Subcutaneous abdominal adipose tissue (tissue), 5 donors: ENCODE measurements around the gene AFF1.

ENCODE experiments used
- H3K27ac ChIP-seq: one replicate; pipeline ENCODE4 v1.7.0; 2013; ENCODE audit warnings: low read depth, mild to moderate bottlenecking, inconsistent platforms, low read length, moderate library complexity
- H3K27me3 ChIP-seq, 5 donors: one replicate each; pipeline ENCODE4 v1.7.0; 2013; ENCODE audit warnings: low read length in 5 of 5, inconsistent platforms in 1 of 5; ENCODE audit not compliant: control insufficient read depth in 5 of 5, insufficient read depth in 4 of 5
- H3K36me3 ChIP-seq, 5 donors: one replicate each; pipeline ENCODE4 v1.7.0; 2013; ENCODE audit warnings: low read length in 5 of 5; ENCODE audit not compliant: control insufficient read depth in 5 of 5, insufficient read depth in 5 of 5
- H3K4me1 ChIP-seq, 5 donors: one replicate each; pipeline ENCODE4 v1.7.0; 2013; ENCODE audit warnings: low read length in 5 of 5, mild to moderate bottlenecking in 3 of 5, moderate library complexity in 1 of 5; ENCODE audit not compliant: control insufficient read depth in 5 of 5, insufficient read depth in 5 of 5
- H3K4me3 ChIP-seq, 5 donors: one replicate each; pipeline ENCODE4 v1.7.0; 2013; ENCODE audit warnings: low read length in 5 of 5, low read depth in 1 of 5
- H3K9ac ChIP-seq, 5 donors: one replicate each; pipeline ENCODE4 v1.7.0; 2013; ENCODE audit warnings: low read length in 5 of 5, mild to moderate bottlenecking in 4 of 5, moderate library complexity in 3 of 5
- H3K9me3 ChIP-seq, 5 donors: one replicate each; pipeline ENCODE4 v1.7.0; 2013; ENCODE audit warnings: low read length in 5 of 5; ENCODE audit not compliant: control insufficient read depth in 5 of 5
- donor health status: healthy.
- donor health status: healthy.
- donor health status: healthy.
- donor health status: healthy.
- donor health status: healthy.

The AFF1 gene

DNA sequence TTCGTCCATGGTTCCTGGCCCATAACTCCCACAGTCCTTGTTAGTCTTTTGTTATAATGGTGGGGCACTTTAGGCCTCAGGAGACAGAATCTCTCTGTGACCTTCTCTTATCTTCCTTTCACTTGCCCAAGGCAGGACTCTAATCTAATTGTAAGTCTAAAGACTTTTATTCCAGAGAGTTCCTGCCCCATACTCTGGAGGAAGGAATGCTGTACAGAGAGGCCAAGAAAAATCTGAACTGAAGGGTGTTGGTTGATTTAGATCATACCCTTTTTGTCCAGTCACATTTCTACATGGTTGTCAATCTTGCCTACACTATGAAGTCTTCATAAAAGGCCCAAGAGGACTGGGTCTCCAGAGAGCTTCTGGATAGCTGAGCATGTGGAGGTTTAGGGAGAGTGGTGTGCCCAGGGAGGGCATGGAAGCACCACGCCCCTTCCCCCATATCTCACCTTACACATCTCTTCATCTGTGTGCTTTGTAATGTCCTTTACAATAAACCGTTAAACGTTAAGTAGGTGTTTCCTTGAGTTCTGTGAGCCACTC, 84.5 kb downstream of the AFF1 start:
- peaks cover 6 to 42% (median 36%) of the 10 kb centered on the region in 5 donors for H3K4me1 ChIP-seq
- peak overlapping the region; percentile 32 for H3K27ac ChIP-seq
- H3K36me3 ChIP-seq: no peaks in the 10 kb centered on the region
- H3K9me3 ChIP-seq: no peaks in the 10 kb centered on the region
- no peak overlapping the region for H3K9ac ChIP-seq
- no peaks in the 10 kb centered on the region for H3K27me3 ChIP-seq
- no peak overlapping the region for H3K4me3 ChIP-seq

DNA sequence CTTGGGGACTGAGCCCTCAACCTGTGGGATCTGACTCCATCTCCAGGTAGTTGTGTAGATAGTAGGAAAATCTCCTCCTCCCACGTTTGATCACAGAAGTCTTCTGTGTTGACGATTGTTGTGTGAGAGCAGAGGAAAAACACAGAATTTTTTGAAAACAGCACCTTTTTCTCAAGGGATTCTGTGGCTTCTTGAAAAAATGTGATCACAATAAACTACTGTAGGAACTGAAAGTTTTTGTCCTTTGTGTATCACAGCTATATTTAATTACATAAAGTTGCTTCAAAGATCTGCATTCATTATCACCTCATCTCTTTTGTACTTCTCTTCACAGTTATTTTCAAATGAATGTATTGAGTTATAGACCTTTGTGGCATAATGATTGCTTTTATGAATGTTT, 85.1 kb downstream of the AFF1 start:
- Histone ChIP-seq H3K27ac (no peak overlapping the region), H3K9me3 (no peaks in the 10 kb centered on the region), H3K4me3 (no peak overlapping the region), H3K9ac (no peak overlapping the region), H3K4me1 (peaks cover 6 to 39% (median 33%) of the 10 kb centered on the region in 5 donors), H3K27me3 (no peaks in the 10 kb centered on the region), H3K36me3 (no peaks in the 10 kb centered on the region)

DNA sequence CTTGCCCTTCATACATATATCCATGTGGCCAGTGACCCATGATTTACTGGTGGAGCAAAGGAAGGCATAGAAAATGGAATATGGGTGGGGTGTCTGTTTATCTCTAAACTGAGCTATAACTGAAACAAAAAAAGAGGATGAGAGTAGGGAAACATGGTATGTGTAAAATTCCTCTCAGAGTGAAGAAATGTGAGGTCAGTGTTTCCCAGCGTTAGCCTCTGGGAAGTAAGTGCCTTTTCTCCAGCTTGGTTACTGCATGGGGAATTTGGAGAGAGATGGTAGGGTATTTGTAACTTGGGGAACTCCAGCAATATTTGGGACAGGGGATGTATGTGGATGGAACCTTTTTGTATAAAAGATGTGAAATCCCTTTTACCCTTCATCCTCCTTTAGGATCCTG, 89.4 kb downstream of the AFF1 start:
- Histone ChIP-seq H3K4me1 (peaks cover 6 to 49% (median 46%) of the 10 kb centered on the region in 5 donors), H3K9me3 (no peaks in the 10 kb centered on the region), H3K27me3 (no peaks in the 10 kb centered on the region), H3K36me3 (no peaks in the 10 kb centered on the region), H3K4me3 (no peak overlapping the region), H3K27ac (peak overlapping the region; percentile 35), H3K9ac (peak overlapping the region in 1 of 5 donors; percentile 36)

DNA sequence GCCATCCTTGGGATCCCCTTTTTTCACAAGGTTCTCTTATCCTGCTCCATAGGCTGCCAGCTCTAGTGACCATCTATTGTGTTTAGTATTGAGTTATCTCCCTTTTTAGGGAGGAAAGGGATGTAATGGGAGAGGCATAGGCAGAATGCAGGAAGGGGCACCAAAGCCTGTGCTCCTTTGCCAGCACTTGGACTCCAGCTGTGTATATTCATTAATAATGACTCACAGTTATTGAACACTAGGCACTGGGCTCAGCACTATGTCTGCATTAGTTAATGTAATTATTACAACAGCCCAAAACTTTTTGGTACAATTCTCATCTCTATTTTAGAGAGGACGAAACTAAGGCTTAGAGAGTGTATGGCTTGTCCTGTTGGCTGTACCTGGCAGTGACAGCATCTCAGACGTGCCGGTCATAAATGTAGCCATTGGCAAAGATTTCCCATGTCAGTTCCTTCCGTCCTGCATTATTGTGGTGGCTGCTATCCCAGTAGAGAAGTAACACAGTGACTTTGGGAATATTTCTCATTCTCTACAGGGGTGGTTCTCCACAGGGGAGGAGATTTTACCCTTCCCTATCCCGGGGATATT, 90.3 kb downstream of the AFF1 start:
- Histone ChIP-seq H3K27ac (peak overlapping the region; percentile 35), H3K9me3 (no peaks in the 10 kb centered on the region), H3K4me3 (no peak overlapping the region), H3K27me3 (no peaks in the 10 kb centered on the region), H3K4me1 (peaks cover 11 to 57% (median 52%) of the 10 kb centered on the region in 5 donors), H3K36me3 (no peaks in the 10 kb centered on the region), H3K9ac (no peak overlapping the region)

DNA sequence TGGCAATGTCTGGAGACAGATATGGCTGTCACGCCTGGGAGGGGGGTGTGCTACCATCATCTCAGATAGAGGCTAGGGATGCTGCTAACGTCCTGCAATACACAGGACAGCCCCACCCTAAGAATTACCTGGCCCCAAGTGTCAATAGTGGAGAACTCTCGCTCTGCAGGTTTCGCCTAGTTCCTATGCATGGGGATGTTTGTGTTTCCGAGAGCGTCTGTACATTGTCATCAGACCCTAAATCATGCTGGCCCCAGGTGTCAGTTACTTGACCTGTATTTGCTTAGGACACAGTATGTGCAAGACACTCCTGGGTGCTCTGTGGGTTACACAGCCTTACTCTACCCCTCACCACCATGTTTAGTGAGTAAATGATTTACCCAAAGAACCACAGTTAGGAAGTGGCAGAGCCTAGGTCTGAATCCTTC, 90.8 kb downstream of the AFF1 start:
- no peak overlapping the region for H3K4me3 ChIP-seq
- H3K9me3 ChIP-seq: no peaks in the 10 kb centered on the region
- H3K27me3 ChIP-seq: no peaks in the 10 kb centered on the region
- H3K27ac ChIP-seq: peak overlapping the region; percentile 35
- H3K9ac ChIP-seq: no peak overlapping the region
- no peaks in the 10 kb centered on the region for H3K36me3 ChIP-seq
- H3K4me1 ChIP-seq: peaks cover 11 to 62% (median 57%) of the 10 kb centered on the region in 5 donors

DNA sequence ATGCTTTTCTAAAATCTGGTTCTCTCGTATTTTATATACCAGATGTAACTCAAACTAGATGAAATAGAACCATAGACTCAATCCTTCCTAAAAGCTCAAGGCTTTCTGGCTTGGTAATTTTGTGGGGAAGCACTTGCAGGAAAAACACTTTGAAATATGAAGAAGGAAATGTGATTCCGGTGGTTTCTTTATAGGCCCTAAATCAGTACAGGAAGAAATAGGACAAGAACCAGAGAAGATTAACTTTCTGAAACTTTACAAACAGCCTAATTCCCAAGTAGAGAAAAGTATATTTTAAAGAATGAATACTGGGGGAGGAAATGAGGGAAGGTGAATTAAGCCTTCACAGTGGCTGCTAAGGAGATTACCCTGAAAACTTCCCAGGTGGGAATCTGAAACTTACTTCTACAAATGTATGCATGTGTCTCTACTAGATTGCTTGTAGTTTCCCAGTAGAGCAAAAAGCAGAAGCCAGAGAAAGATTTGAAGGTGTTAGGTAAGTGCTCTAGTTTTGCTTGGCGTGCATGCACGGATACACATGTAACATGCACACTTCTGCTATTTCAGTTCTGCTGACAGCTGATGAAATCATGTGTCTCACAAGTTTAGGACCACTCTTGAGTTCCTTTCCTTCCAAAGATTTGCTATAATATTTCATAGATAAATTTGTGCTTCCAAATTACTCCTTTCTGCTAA, 92.1 kb downstream of the AFF1 start:
- H3K27me3 ChIP-seq: no peaks in the 10 kb centered on the region
- H3K4me1 ChIP-seq: peaks cover 14 to 75% (median 70%) of the 10 kb centered on the region in 5 donors
- H3K36me3 ChIP-seq: no peaks in the 10 kb centered on the region
- no peak overlapping the region for H3K4me3 ChIP-seq
- H3K9me3 ChIP-seq: no peaks in the 10 kb centered on the region
- peak overlapping the region in 1 of 5 donors; percentile 21 for H3K9ac ChIP-seq
- peak overlapping the region; percentile 21 for H3K27ac ChIP-seq

DNA sequence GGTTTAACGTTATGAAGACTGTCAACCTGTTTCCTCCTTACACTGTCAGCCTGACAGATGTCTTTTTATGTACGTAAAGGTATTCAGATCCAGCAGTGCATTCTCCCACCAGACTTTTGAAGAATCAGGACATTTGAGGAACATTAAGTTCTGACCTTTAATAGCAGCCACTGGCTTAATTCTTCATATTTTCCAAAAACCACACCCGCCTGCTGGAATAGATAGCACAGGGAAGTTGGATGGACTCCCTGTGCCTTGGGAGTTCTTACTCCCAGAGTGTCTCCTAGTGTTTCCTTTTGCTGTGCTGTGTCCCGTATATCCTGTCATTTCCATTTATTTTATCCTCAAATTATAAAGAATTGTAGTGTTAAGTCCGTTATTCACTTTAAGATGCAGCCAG, 94.5 kb downstream of the AFF1 start:
- peak overlapping the region; percentile 73 for H3K27ac ChIP-seq
- H3K4me3 ChIP-seq: peak overlapping the region in 1 of 5 donors; percentile 22
- H3K9me3 ChIP-seq: no peaks in the 10 kb centered on the region
- no peak overlapping the region for H3K9ac ChIP-seq
- H3K27me3 ChIP-seq: no peaks in the 10 kb centered on the region
- no peaks in the 10 kb centered on the region for H3K36me3 ChIP-seq
- H3K4me1 ChIP-seq: peaks cover 20 to 87% (median 82%) of the 10 kb centered on the region in 5 donors

DNA sequence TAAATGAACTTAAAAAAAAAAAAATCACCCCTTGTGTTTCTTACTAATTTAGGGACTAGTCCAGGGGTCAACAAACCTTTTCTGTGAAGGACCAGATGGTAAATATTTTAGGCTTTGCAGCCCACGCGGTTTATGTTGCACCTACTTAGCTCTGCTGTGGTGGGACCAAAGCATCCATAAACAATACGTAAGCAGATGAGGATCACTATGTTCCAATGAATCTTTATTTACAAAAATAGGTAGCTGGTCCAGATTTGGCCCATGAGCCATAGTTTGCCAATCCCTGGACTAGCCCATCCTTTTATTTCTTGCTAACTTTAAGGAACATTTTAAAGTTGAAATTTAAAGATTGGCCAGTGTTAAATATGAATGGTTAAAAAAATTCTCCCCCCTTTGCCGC, 95.3 kb downstream of the AFF1 start:
- H3K27ac ChIP-seq: peak overlapping the region; percentile 73
- peak overlapping the region in 2 of 5 donors; percentile 35 to 43 for H3K9ac ChIP-seq
- no peaks in the 10 kb centered on the region for H3K27me3 ChIP-seq
- no peaks in the 10 kb centered on the region for H3K9me3 ChIP-seq
- H3K4me1 ChIP-seq: peaks cover 20 to 89% (median 84%) of the 10 kb centered on the region in 5 donors
- no peak overlapping the region for H3K4me3 ChIP-seq
- no peaks in the 10 kb centered on the region for H3K36me3 ChIP-seq

DNA sequence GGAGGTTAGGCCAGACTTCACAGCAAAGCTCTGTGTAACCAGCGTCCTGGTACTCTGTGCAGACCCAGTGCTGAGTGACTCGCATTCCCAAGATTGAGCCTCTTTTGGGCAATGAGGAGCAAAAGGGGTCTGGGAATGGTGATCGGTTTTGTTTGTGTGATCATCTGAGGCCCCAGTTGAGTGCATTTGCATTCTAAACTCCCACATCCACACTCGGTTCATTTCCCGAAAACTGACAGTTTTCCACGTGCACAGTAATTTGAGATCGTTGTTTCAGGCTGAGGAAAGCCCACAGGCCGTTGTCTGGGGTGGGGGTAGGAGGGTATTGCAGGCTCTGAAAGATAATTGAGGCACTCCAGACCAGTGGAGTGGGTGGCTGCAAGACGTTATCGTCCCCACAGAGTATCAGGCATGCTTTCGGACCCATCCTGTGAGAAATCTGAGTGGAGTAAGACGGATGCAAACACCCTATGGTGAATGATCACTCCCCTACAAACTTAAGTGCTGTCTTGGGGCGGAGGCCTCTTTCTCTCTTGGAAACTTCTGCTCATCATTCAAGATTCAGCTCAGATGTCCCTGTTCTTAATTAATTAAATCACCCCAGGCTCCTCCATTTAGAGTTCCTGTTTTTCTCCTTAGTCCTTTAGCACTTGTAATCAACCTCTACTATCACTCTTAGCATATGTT, 96.1 kb downstream of the AFF1 start:
- no peaks in the 10 kb centered on the region for H3K9me3 ChIP-seq
- no peaks in the 10 kb centered on the region for H3K36me3 ChIP-seq
- H3K9ac ChIP-seq: peak overlapping the region; percentile 7 to 53 (median 30)
- H3K27me3 ChIP-seq: no peaks in the 10 kb centered on the region
- H3K4me1 ChIP-seq: peaks cover 16 to 84% (median 81%) of the 10 kb centered on the region in 5 donors
- H3K4me3 ChIP-seq: peak overlapping the region in 2 of 5 donors; percentile 4 to 16
- H3K27ac ChIP-seq: peak overlapping the region; percentile 73

DNA sequence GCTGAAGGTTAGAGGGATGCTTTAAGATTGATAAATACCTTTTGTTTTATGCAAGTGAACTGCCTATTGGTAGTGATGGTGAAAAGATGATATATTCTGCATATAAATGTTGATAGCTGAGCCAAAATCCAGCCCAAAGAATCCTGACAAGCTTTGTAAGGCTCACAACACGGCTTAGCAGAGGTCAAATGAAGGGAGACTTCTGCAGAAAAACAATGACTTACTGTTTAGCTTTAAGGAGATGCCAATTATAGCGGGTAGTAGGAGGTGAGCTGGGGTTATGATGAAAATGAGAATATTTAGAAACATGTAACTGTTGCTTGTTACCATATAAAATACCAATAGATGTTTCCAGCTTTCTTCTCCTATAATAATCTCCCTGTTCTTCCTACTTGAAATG, 97.1 kb downstream of the AFF1 start:
- H3K4me3 ChIP-seq: peak overlapping the region in 3 of 5 donors; percentile 3 to 41 (median 20)
- H3K9ac ChIP-seq: peak overlapping the region in 2 of 5 donors; percentile 13 to 40

More for the DNA sequence above, 97.1 kb downstream of the AFF1 start:
- H3K27ac ChIP-seq: peak overlapping the region; percentile 73
- H3K36me3 ChIP-seq: no peaks in the 10 kb centered on the region
- no peaks in the 10 kb centered on the region for H3K9me3 ChIP-seq
- no peaks in the 10 kb centered on the region for H3K27me3 ChIP-seq
- H3K4me1 ChIP-seq: peaks cover 16 to 83% (median 83%) of the 10 kb centered on the region in 5 donors
